Measurements from ENCODE around the gene LGALS4.
"Not testable (repeated sequence)": the region's sequence is repeated elsewhere in the genome, so short reads cannot be mapped to it uniquely, and the experiment has no call there.

Gene LGALS4

GRCh38 chr19:38821230-38821825 lies 8.6 kb upstream of the LGALS4 start:
- DNase-seq = not testable (repeated sequence)

- DNase-seq = no peak
Measured at GRCh38 chr19:38819231-38819920, 6.6 kb upstream of the LGALS4 start.

- no peak for DNase-seq
Measured at GRCh38 chr19:38817081-38817480, 4.3 kb upstream of the LGALS4 start.

- no peak for DNase-seq
Measured at GRCh38 chr19:38816131-38816750, 3.5 kb upstream of the LGALS4 start.

GRCh38 chr19:38815059-38816001 lies 2.6 kb upstream of the LGALS4 start:
- no peak for DNase-seq

GRCh38 chr19:38813932-38814331 lies 1.2 kb upstream of the LGALS4 start:
- DNase-seq = not testable (repeated sequence)

- DNase-seq = no peak
Measured at GRCh38 chr19:38813323-38813722, 578 bp upstream of the LGALS4 start.

GRCh38 chr19:38812009-38812840 lies 520 bp downstream of the LGALS4 start:
- DNase-seq = no peak

- no peak for DNase-seq
Measured at GRCh38 chr19:38809592-38810252, 3.0 kb downstream of the LGALS4 start.

GRCh38 chr19:38808741-38809140 lies 4.0 kb downstream of the LGALS4 start:
- no peak for DNase-seq

GRCh38 chr19:38807374-38808098 lies 5.2 kb downstream of the LGALS4 start:
- DNase-seq = not testable (repeated sequence)

GRCh38 chr19:38806371-38806770 lies 6.4 kb downstream of the LGALS4 start:
- no peak for DNase-seq

- peak in 1 of 3 donors; percentile 20 for DNase-seq
Measured at GRCh38 chr19:38805180-38805579, 7.6 kb downstream of the LGALS4 start.

GRCh38 chr19:38803543-38803942 lies 9.2 kb downstream of the LGALS4 start:
- no peak for DNase-seq

- no peak for DNase-seq
Measured at GRCh38 chr19:38801359-38802095, 11.2 kb downstream of the LGALS4 start.

GRCh38 chr19:38800577-38801347 lies 12.0 kb downstream of the LGALS4 start:
- no peak for DNase-seq

GRCh38 chr19:38799104-38799503 lies 13.6 kb downstream of the LGALS4 start:
- no peak for DNase-seq

GRCh38 chr19:38797781-38798180 lies 15.0 kb downstream of the LGALS4 start:
- not testable (repeated sequence) for DNase-seq

GRCh38 chr19:38796154-38796553 lies 16.6 kb downstream of the LGALS4 start:
- no peak for DNase-seq

Data from suppressor macrophage treated with lipopolysaccharide for 1 hour (primary cell).